ENCODE data around the gene ATP1B1. TPM values are rescaled to one million over a fixed set of nuclear protein-coding genes. Genes with fewer than 3 reads are reported as not detected.

Gene ATP1B1
- total and polyA plus RNA-seq, 2 of the 8 experiments (the other 6 are each of a cell fraction or from before 2014, with no cell fraction given): 16.3 to 76.5 TPM

DNA sequence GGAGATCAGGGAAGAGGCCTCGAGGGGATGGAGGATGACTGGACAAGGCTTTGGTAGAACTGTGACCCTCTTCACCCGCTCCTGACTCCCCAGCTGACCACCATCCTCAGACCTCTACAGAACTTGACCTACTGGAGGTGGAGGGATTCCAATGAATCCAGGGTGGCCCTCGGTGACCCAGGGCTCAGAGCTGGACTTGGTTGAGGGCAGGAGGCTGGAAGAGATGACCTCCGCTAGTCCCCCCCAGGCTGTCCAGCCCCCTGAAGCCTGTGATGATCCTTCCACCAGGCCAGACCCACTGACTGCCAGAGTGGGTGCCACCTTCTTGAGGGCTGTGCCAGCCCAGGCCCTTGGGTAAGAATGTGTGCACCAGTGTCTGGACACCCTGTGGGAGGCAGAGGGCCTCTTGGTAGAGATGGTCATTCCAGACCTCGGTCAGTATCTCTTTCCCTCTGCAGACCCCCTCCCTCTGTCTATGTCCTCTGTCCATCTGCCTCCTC lies 44.9 kb downstream of the ATP1B1 start:
- 96% methylated on average over 5 of the region's 5 CpGs; no CpG with 5 or more reads in 1 of the 2 experiments for WGBS, 2 experiments (ENCODE audit: extremely low coverage in 1 of 2, insufficient coverage in 1 of 2, insufficient read length in 1 of 2, insufficient replicate concordance in 2 of 2, low coverage in 1 of 2, low lambda C conversion rate in 2 of 2, missing lambda C conversion rate in 1 of 2)
- H4K91ac ChIP-seq (replicated peaks; ENCODE audit: insufficient read length, low read length): no peak overlapping the region
- POLR2A ChIA-PET (ENCODE audit: partially characterized antibody): no interaction called here
- no peak for TF ChIP-seq BCL11A (IDR thresholded peaks at IDR 0.05; ENCODE audit: low read depth in 2 of 2, low read length in 2 of 2)
- TF ChIP-seq, protein P1, sequence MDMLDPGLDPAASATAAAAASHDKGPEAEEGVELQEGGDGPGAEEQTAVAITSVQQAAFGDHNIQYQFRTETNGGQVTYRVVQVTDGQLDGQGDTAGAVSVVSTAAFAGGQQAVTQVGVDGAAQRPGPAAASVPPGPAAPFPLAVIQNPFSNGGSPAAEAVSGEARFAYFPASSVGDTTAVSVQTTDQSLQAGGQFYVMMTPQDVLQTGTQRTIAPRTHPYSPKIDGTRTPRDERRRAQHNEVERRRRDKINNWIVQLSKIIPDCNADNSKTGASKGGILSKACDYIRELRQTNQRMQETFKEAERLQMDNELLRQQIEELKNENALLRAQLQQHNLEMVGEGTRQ (IDR thresholded peaks at IDR 0.05; ENCODE audit: low read length): no peak
- TF ChIP-seq MAFK (IDR thresholded peaks at IDR 0.05; ENCODE audit: low read depth, low read length): no peak
- TF ChIP-seq, protein P2, sequence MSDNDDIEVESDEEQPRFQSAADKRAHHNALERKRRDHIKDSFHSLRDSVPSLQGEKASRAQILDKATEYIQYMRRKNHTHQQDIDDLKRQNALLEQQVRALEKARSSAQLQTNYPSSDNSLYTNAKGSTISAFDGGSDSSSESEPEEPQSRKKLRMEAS (IDR thresholded peaks at IDR 0.05): no peak
- TF ChIP-seq, protein P3, sequence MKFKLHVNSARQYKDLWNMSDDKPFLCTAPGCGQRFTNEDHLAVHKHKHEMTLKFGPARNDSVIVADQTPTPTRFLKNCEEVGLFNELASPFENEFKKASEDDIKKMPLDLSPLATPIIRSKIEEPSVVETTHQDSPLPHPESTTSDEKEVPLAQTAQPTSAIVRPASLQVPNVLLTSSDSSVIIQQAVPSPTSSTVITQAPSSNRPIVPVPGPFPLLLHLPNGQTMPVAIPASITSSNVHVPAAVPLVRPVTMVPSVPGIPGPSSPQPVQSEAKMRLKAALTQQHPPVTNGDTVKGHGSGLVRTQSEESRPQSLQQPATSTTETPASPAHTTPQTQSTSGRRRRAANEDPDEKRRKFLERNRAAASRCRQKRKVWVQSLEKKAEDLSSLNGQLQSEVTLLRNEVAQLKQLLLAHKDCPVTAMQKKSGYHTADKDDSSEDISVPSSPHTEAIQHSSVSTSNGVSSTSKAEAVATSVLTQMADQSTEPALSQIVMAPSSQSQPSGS (IDR thresholded peaks at IDR 0.05; ENCODE audit: low read length): no peak
- TF ChIP-seq CREB1 (IDR thresholded peaks at IDR 0.05): no peak
- TF ChIP-seq POLR2AphosphoS5 (IDR thresholded peaks at IDR 0.05; ENCODE audit: low read depth, low read length): no peak
- TF ChIP-seq HDAC2 (IDR thresholded peaks at IDR 0.05; ENCODE audit: borderline replicate concordance in 1 of 2, low read depth in 2 of 2, low read length in 2 of 2): no peak
- no peak for TF ChIP-seq FOSL1 (IDR thresholded peaks at IDR 0.05; ENCODE audit: insufficient read depth, low read depth, low read length)
- no peak for TF ChIP-seq TEAD4 (IDR thresholded peaks at IDR 0.05; ENCODE audit: low read depth, low read length)

More for the DNA sequence above, 44.9 kb downstream of the ATP1B1 start:
- Histone ChIP-seq H3K14ac (ENCODE audit: insufficient read length) (no peak overlapping the region), H3K23ac (ENCODE audit: insufficient read length) (no peak overlapping the region), H4K20me1 (replicated peaks in 1 of 2; ENCODE audit: control insufficient read depth in 1 of 2, insufficient read depth in 2 of 2, low read length in 2 of 2) (no peaks in the 10 kb centered on the region), H4K5ac (ENCODE audit: insufficient read length, low read depth, low read length) (no peak overlapping the region), H2BK12ac (ENCODE audit: low read depth, low read length) (no peak overlapping the region), H3K18ac (ENCODE audit: extremely low read depth, low read length) (no peak overlapping the region), H3K23me2 (ENCODE audit: low read depth, low read length) (no peaks in the 10 kb centered on the region), H3K27me3 (replicated peaks in 1 of 4; ENCODE audit: control insufficient read depth in 3 of 4, extremely low read depth in 1 of 4, insufficient read depth in 3 of 4, low read length in 3 of 4) (no peaks in the 10 kb centered on the region), H3K36me3 (ENCODE audit: control insufficient read depth in 2 of 4, insufficient read depth in 4 of 4, low read length in 3 of 4) (no peaks in the 10 kb centered on the region), H3K79me1 (ENCODE audit: low read depth, low read length) (no peaks in the 10 kb centered on the region), H3K4me3 (ENCODE audit: extremely low read depth in 1 of 4, insufficient read depth in 2 of 4, low read depth in 3 of 4, low read length in 4 of 4) (no peak overlapping the region), H3K79me2 (ENCODE audit: control insufficient read depth in 1 of 2, insufficient read depth in 2 of 2, low read length in 2 of 2) (no peaks in the 10 kb centered on the region), H2BK20ac (ENCODE audit: low read length) (no peak overlapping the region), H3K9ac (replicated peaks in 1 of 4; ENCODE audit: extremely low read depth in 1 of 4, low read depth in 3 of 4, low read length in 3 of 4) (no peak overlapping the region), H3K4ac (replicated peaks; ENCODE audit: insufficient read length, low read depth, low read length) (no peak overlapping the region), H2BK120ac (replicated peaks; ENCODE audit: low read depth, low read length) (no peak overlapping the region), H3K4me2 (ENCODE audit: insufficient read depth in 1 of 2, low read depth in 2 of 2, low read length in 2 of 2) (no peak overlapping the region), H3K9me3 (ENCODE audit: insufficient read depth in 2 of 2, low read depth in 1 of 2, low read length in 1 of 2) (no peaks in the 10 kb centered on the region), H3K4me1 (replicated peaks in 1 of 4; ENCODE audit: control insufficient read depth in 3 of 4, insufficient read depth in 4 of 4, low read length in 3 of 4) (no peaks in the 10 kb centered on the region), H4K8ac (ENCODE audit: extremely low read depth, insufficient read depth, low read length) (no peak overlapping the region), H2BK5ac (ENCODE audit: low read depth, low read length) (peak overlapping the region; percentile 60; the same call in 1 of the 2 replicates), H2AK5ac (ENCODE audit: low read depth, low read length) (no peak overlapping the region), H3K27ac (ENCODE audit: low read depth, low read length) (no peak overlapping the region), H2AFZ (ENCODE audit: low read length) (no peak overlapping the region), H2BK15ac (ENCODE audit: low read length) (no peak overlapping the region), H3K56ac (replicated peaks; ENCODE audit: insufficient read length, low read depth, low read length) (no peak overlapping the region)
- no peak for FAIRE-seq
- CTCF ChIA-PET (ENCODE audit: partially characterized antibody): interaction anchor here (0.7 kb wide), 1 partner anchor 548 kb away, joined by 3 read pairs; no protein-coding TSS in a partner anchor
- DNase-seq (ENCODE audit: low read depth in 1 of 2, low spot score in 2 of 2): no peak

All from H1 (cell line).